ENCODE measurements around the gene SERPINB3.
"Not testable (repeated sequence)": the region's sequence is repeated elsewhere in the genome, so short reads cannot be mapped to it uniquely, and the experiment has no call there.

The SERPINB3 gene

GRCh38 chr18:63646936-63647335 is 14.8 kb downstream of the SERPINB3 start:
- no peak for DNase-seq (ENCODE audit: low read depth)

GRCh38 chr18:63644694-63645093 is 17.0 kb downstream of the SERPINB3 start:
- not testable (repeated sequence) for DNase-seq (ENCODE audit: low read depth)

GRCh38 chr18:63644142-63644541 is 17.6 kb downstream of the SERPINB3 start, which contains the start of gene SERPINB4:
TSS of gene SERPINB4 (minus strand) at chr18:63644256. CDS start at chr18:63643577, 679 bp downstream.
- DNase-seq (ENCODE audit: low read depth) = not testable (repeated sequence)

GRCh38 chr18:63642668-63643356 is 18.9 kb downstream of the SERPINB3 start:
- DNase-seq (ENCODE audit: low read depth) = not testable (repeated sequence)

- DNase-seq (ENCODE audit: low read depth) = not testable (repeated sequence)
Observed at GRCh38 chr18:63641157-63641680, 20.5 kb downstream of the SERPINB3 start.

GRCh38 chr18:63637703-63638102 is 24.0 kb downstream of the SERPINB3 start:
- DNase-seq (ENCODE audit: low read depth) = no peak

GRCh38 chr18:63627819-63628218 is 33.9 kb downstream of the SERPINB3 start:
- no peak for DNase-seq (ENCODE audit: low read depth)

GRCh38 chr18:63626431-63626830 is 35.3 kb downstream of the SERPINB3 start:
- no peak for DNase-seq (ENCODE audit: low read depth)

- DNase-seq (ENCODE audit: low read depth) = no peak
Observed at GRCh38 chr18:63624863-63625262, 36.8 kb downstream of the SERPINB3 start.

- DNase-seq (ENCODE audit: low read depth) = no peak
Observed at GRCh38 chr18:63619661-63620060, 42.0 kb downstream of the SERPINB3 start.

- DNase-seq (ENCODE audit: low read depth) = no peak
Observed at GRCh38 chr18:63617915-63618234, 43.8 kb downstream of the SERPINB3 start.

- no peak for DNase-seq (ENCODE audit: low read depth)
Observed at GRCh38 chr18:63617049-63617914, 44.4 kb downstream of the SERPINB3 start.

GRCh38 chr18:63613420-63613819 is 48.3 kb downstream of the SERPINB3 start:
- DNase-seq (ENCODE audit: low read depth) = no peak

- no peak for DNase-seq (ENCODE audit: low read depth)
Observed at GRCh38 chr18:63606526-63606925, 55.2 kb downstream of the SERPINB3 start.

All from CMK (cell line).